A549 (cell line): ENCODE data around the gene MLH3.

Experiments used
- CHD2 ChIP-seq: fragments of 150-350 bp; IDR thresholded peaks from 2 replicates; pipeline ENCODE4 v1.6.1; 2014; ENCODE audit warnings: low read length; ENCODE audit not compliant: partially characterized antibody
- CHD4 ChIP-seq: fragments of 200-600 bp; sonication (generic); IDR thresholded peaks from 2 replicates; pipeline ENCODE4 v1.6.1; 2016; ENCODE audit warnings: antibody characterized with exemption, mild to moderate bottlenecking, borderline replicate concordance
- CTCF ChIP-seq: fragments of >200 bp; sonication (Bioruptor Twin); formaldehyde crosslinking; IDR thresholded peaks from 3 replicates; pipeline ENCODE4 v1.5.1; 2016
- ESRRA ChIP-seq: fragments of 150-350 bp; IDR thresholded peaks from 2 replicates; pipeline ENCODE4 v1.6.1; 2014; ENCODE audit warnings: mild to moderate bottlenecking, low read length, borderline replicate concordance
- HDAC2 ChIP-seq: fragments of 200-600 bp; sonication (generic); IDR thresholded peaks from 2 replicates; pipeline ENCODE4 v1.6.1; 2016
- KDM1A ChIP-seq: fragments of 200-600 bp; sonication (generic); IDR thresholded peaks from 2 replicates; pipeline ENCODE4 v1.6.1; 2016; ENCODE audit warnings: low read depth, mild to moderate bottlenecking
- MAZ ChIP-seq: fragments of 150-350 bp; IDR thresholded peaks from 2 replicates; pipeline ENCODE4 v1.6.1; 2014; ENCODE audit warnings: antibody characterized with exemption, low read depth, low read length, borderline replicate concordance
- NR3C1 ChIP-seq: fragments of >200 bp; sonication (Bioruptor Twin); formaldehyde crosslinking; IDR thresholded peaks from 3 replicates; pipeline ENCODE4 v1.6.1; 2017
- PHF8 ChIP-seq: fragments of 200-600 bp; sonication (generic); IDR thresholded peaks from 2 replicates; pipeline ENCODE4 v1.6.1; 2016; ENCODE audit warnings: low read depth, mild to moderate bottlenecking, antibody characterized with exemption, moderate library complexity, borderline replicate concordance
- POLR2A ChIP-seq: IDR thresholded peaks from 2 replicates; pipeline ENCODE4 v1.6.1; 2012; ENCODE audit warnings: mild to moderate bottlenecking, low read length
- REST ChIP-seq: fragments of 200-600 bp; sonication (generic); IDR thresholded peaks from 2 replicates; pipeline ENCODE4 v1.6.1; 2016; ENCODE audit warnings: antibody characterized with exemption, mild to moderate bottlenecking, moderate library complexity
- RNF2 ChIP-seq: fragments of 200-600 bp; sonication (generic); IDR thresholded peaks from 2 replicates; pipeline ENCODE4 v1.6.1; 2016; ENCODE audit warnings: low read depth, mild to moderate bottlenecking, antibody characterized with exemption, moderate library complexity, borderline replicate concordance

GRCh38 chr14:75081660-75082229 lies 30.5 kb upstream of the MLH3 start:
- no peak for TF ChIP-seq POLR2A
- TF ChIP-seq CTCF, result no peak
- no peak for TF ChIP-seq RNF2
- no peak for TF ChIP-seq NR3C1
- no peak for TF ChIP-seq CHD4
- TF ChIP-seq KDM1A, result no peak
- no peak for TF ChIP-seq CHD2
- TF ChIP-seq REST, result no peak
- TF ChIP-seq PHF8, result no peak
- TF ChIP-seq MAZ, result no peak
- TF ChIP-seq HDAC2, result no peak
- TF ChIP-seq ESRRA, result no peak
